ENCODE results near the gene STEAP4. TPM values are rescaled to one million over a fixed set of nuclear protein-coding genes. Genes with fewer than 3 reads are reported as not detected.
"Not testable (repeated sequence)": the region's sequence is repeated elsewhere in the genome, so short reads cannot be mapped to it uniquely, and the experiment has no call there.

Gene STEAP4
- total and polyA plus RNA-seq, 7 donors, result 5.2 to 31.7 (median 20.3) TPM

GRCh38 chr7:88268858-88269257 is 37.8 kb downstream of the STEAP4 start:
- WGBS, 3 donors, result 55 to 77% (median 59%) methylated on average over 2 of the region's 2 CpGs
- Histone ChIP-seq H3K27me3 (ENCODE audit: insufficient read depth in 3 of 3, low read length in 2 of 3) (no peaks in the 10 kb centered on the region), H3K27ac (no peak overlapping the region), H3K9me3 (no peaks in the 10 kb centered on the region), H3K4me1 (no peaks in the 10 kb centered on the region), H3K4me3 (no peak overlapping the region), H3K36me3 (ENCODE audit: insufficient read depth in 1 of 2, low read depth in 1 of 2) (no peaks in the 10 kb centered on the region)
- intact Hi-C loops (cut with DNase I), result no loop called here
- TF ChIP-seq, protein P1, sequence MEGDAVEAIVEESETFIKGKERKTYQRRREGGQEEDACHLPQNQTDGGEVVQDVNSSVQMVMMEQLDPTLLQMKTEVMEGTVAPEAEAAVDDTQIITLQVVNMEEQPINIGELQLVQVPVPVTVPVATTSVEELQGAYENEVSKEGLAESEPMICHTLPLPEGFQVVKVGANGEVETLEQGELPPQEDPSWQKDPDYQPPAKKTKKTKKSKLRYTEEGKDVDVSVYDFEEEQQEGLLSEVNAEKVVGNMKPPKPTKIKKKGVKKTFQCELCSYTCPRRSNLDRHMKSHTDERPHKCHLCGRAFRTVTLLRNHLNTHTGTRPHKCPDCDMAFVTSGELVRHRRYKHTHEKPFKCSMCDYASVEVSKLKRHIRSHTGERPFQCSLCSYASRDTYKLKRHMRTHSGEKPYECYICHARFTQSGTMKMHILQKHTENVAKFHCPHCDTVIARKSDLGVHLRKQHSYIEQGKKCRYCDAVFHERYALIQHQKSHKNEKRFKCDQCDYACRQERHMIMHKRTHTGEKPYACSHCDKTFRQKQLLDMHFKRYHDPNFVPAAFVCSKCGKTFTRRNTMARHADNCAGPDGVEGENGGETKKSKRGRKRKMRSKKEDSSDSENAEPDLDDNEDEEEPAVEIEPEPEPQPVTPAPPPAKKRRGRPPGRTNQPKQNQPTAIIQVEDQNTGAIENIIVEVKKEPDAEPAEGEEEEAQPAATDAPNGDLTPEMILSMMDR (IDR thresholded peaks at IDR 0.05), result no peak
- ATAC-seq (no peak), DNase-seq (no peak)

- no peaks in the 10 kb centered on the region for H3K9me3 ChIP-seq
- H3K27ac ChIP-seq, result no peak overlapping the region
- H3K27me3 ChIP-seq (ENCODE audit: insufficient read depth in 3 of 3, low read length in 2 of 3), result no peaks in the 10 kb centered on the region
- DNase-seq, result no peak
- TF ChIP-seq, protein P1 (IDR thresholded peaks at IDR 0.05), result no peak
- WGBS, 3 donors, result 69 to 83% (median 70%) methylated on average over 2 of the region's 2 CpGs
- no peak overlapping the region for H3K4me3 ChIP-seq
- ATAC-seq, result no peak
- no peaks in the 10 kb centered on the region for H3K4me1 ChIP-seq
- intact Hi-C loops (cut with DNase I), result no loop called here
- no peaks in the 10 kb centered on the region for H3K36me3 ChIP-seq (ENCODE audit: insufficient read depth in 1 of 2, low read depth in 1 of 2)
Measured at GRCh38 chr7:88268051-88268450, 38.6 kb downstream of the STEAP4 start.

GRCh38 chr7:88267421-88267820 is 39.3 kb downstream of the STEAP4 start:
- intact Hi-C loops (cut with DNase I), result no loop called here
- H3K36me3 ChIP-seq (ENCODE audit: insufficient read depth in 1 of 2, low read depth in 1 of 2), result no peaks in the 10 kb centered on the region
- H3K27me3 ChIP-seq (ENCODE audit: insufficient read depth in 3 of 3, low read length in 2 of 3), result no peaks in the 10 kb centered on the region
- no peaks in the 10 kb centered on the region for H3K9me3 ChIP-seq
- 93 to 94% (median 93%) methylated on average over 4 of the region's 4 CpGs for WGBS, 3 donors
- H3K4me3 ChIP-seq, result no peak overlapping the region
- H3K27ac ChIP-seq, result no peak overlapping the region
- no peak for ATAC-seq
- no peak for DNase-seq
- TF ChIP-seq, protein P1 (IDR thresholded peaks at IDR 0.05), result no peak
- H3K4me1 ChIP-seq, result no peaks in the 10 kb centered on the region

- H3K4me1 ChIP-seq; ATAC-seq; H3K27ac ChIP-seq; H3K4me3 ChIP-seq; H3K27me3 ChIP-seq (ENCODE audit: insufficient read depth in 3 of 3, low read length in 2 of 3); H3K9me3 ChIP-seq; DNase-seq; intact Hi-C loops (cut with DNase I); H3K36me3 ChIP-seq (ENCODE audit: insufficient read depth in 1 of 2, low read depth in 1 of 2): not testable (repeated sequence)
- WGBS, 3 donors, result 58 to 68% (median 62%) methylated on average over 3 of the region's 3 CpGs
Measured at GRCh38 chr7:88264987-88265386, 41.7 kb downstream of the STEAP4 start.

DNA sequence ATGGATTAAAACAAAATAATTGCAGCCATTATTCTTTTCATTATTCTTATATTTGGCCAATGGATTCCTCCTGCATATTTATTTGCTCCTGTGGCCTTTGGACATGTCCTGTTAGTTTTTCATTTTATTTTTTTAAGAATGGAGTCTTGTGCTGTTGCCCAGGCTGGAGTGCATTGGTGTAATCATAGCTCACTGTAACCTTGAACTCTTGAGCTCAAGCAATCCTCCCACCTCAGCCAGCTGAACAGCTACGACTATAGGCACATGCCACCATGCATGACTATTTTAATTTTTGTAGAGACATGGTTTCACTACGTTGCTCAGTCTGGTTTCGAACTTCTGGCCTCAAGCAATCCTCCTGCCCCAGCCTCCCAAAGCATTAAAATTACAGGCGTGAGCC is 44.1 kb downstream of the STEAP4 start:
- H3K27ac ChIP-seq, result no peak overlapping the region
- H3K27me3 ChIP-seq (ENCODE audit: insufficient read depth in 3 of 3, low read length in 2 of 3), result peaks cover 0 to 3% (median 0%) of the 10 kb centered on the region in 3 donors
- no peaks in the 10 kb centered on the region for H3K4me1 ChIP-seq
- DNase-seq (no peak), ATAC-seq (no peak)
- TF ChIP-seq, protein P1 (IDR thresholded peaks at IDR 0.05), result no peak
- no peaks in the 10 kb centered on the region for H3K36me3 ChIP-seq (ENCODE audit: insufficient read depth in 1 of 2, low read depth in 1 of 2)
- intact Hi-C loops (cut with DNase I), result no loop called here
- H3K9me3 ChIP-seq, result no peaks in the 10 kb centered on the region
- H3K4me3 ChIP-seq, result no peak overlapping the region
- WGBS, 3 donors, result 85 to 87% (median 86%) methylated on average over 4 of the region's 4 CpGs

All from psoas muscle (tissue), 8 donors.